ENCODE results near the gene TMEM145.

DNA sequence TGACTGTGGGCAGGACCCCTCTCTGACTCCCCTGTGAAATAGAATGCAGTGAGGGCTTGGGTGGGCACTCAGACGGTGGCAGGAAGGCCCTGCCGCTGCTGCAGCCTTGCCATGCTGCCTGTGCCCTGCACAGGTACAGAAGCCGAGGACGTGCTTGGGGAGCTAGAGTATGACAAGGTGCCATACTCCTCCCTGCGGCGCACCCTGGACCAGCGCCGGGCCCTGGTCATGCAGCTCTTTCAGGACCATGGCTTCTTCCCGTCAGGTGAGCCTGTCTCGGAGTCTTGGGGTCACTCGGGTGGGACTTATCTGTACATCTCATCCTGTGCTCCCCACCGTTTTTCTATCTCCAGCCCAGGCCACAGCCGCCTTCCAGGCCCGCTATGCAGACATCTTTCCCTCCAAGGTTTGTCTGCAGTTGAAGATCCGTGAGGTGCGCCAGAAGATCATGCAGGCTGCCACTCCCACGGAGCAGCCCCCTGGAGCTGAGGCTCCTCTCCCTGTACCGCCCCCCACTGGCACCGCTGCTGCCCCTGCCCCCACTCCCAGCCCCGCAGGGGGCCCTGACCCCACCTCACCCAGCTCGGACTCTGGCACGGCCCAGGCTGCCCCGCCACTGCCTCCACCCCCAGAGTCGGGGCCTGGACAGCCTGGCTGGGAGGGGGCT lies 18.5 kb upstream of the TMEM145 start:
- TF ChIP-seq, protein P1, sequence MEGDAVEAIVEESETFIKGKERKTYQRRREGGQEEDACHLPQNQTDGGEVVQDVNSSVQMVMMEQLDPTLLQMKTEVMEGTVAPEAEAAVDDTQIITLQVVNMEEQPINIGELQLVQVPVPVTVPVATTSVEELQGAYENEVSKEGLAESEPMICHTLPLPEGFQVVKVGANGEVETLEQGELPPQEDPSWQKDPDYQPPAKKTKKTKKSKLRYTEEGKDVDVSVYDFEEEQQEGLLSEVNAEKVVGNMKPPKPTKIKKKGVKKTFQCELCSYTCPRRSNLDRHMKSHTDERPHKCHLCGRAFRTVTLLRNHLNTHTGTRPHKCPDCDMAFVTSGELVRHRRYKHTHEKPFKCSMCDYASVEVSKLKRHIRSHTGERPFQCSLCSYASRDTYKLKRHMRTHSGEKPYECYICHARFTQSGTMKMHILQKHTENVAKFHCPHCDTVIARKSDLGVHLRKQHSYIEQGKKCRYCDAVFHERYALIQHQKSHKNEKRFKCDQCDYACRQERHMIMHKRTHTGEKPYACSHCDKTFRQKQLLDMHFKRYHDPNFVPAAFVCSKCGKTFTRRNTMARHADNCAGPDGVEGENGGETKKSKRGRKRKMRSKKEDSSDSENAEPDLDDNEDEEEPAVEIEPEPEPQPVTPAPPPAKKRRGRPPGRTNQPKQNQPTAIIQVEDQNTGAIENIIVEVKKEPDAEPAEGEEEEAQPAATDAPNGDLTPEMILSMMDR (IDR thresholded peaks at IDR 0.05; ENCODE audit: low read depth, low read length, poor library complexity, severe bottlenecking) = no peak
- no peak for TF ChIP-seq EZH2phosphoT487 (IDR thresholded peaks at IDR 0.05; ENCODE audit: borderline replicate concordance, low read length)
